OCI-LY7 (cell line): ENCODE results near the gene ITSN2. TPM values are rescaled to one million over a fixed set of nuclear protein-coding genes. Genes with fewer than 3 reads are reported as not detected.

Experiments used
- BruUV-seq: library from RNA; stranded (reverse); fragments of 400-500 nt; replicated peaks from 2 replicates; lab custom pipeline; 2021; lab: Mats Ljungman, UMichigan
- CTCF ChIA-PET: fragments of 300-600 bp; sonication (Branson Sonifier 250); formaldehyde crosslinking; loops from one replicate; lab custom pipeline; 2022; ENCODE audit warnings: antibody characterized with exemption; ENCODE audit not compliant: unreplicated experiment; lab: Charles Lee
- POLR2A ChIA-PET: fragments of 300-600 bp; sonication (Branson Sonifier 250); formaldehyde crosslinking; loops from one replicate; lab custom pipeline; 2022; ENCODE audit warnings: antibody characterized with exemption; lab: Charles Lee
- DNase-seq: peaks from one replicate; pipeline ENCODE4 v3.0.0-alpha.2; 2015; ENCODE audit warnings: low spot score
- H2AFZ ChIP-seq: fragments of 200-600 bp; sonication (generic), shearing (Covaris generic); 2 replicates; pipeline ENCODE4 v1.6.1; 2014; ENCODE audit warnings: mild to moderate bottlenecking, antibody characterized with exemption, low read length, moderate library complexity
- H3K27ac ChIP-seq: fragments of 200-600 bp; sonication (generic); 2 replicates; pipeline ENCODE4 v1.5.1; 2014; ENCODE audit warnings: mixed run types, low read depth, mild to moderate bottlenecking, moderate library complexity, low read length, inconsistent platforms; ENCODE audit not compliant: poor library complexity, severe bottlenecking
- H3K36me3 ChIP-seq: fragments of 200-600 bp; sonication (generic); 2 replicates; pipeline ENCODE4 v1.6.1; 2014; ENCODE audit warnings: mild to moderate bottlenecking, antibody characterized with exemption, low read length, moderate library complexity, mixed read lengths; ENCODE audit not compliant: insufficient read depth
- H3K4me1 ChIP-seq: fragments of 200-600 bp; sonication (generic); 2 replicates; pipeline ENCODE4 v1.5.1; 2014; ENCODE audit warnings: mild to moderate bottlenecking, low read length; ENCODE audit not compliant: insufficient read depth, poor library complexity, severe bottlenecking
- H3K4me2 ChIP-seq: fragments of 200-600 bp; sonication (generic); 2 replicates; pipeline ENCODE4 v1.6.1; 2014; ENCODE audit warnings: mild to moderate bottlenecking, low read length
- H3K4me3 ChIP-seq: fragments of 200-600 bp; sonication (generic); 2 replicates; pipeline ENCODE4 v1.5.1; 2014; ENCODE audit warnings: mild to moderate bottlenecking, low read depth, low read length; ENCODE audit not compliant: poor library complexity, severe bottlenecking
- H3K79me2 ChIP-seq: fragments of 200-600 bp; sonication (generic); 2 replicates; pipeline ENCODE4 v1.6.1; 2016; ENCODE audit warnings: low read depth, mild to moderate bottlenecking, low read length, moderate library complexity, mixed read lengths; ENCODE audit not compliant: insufficient read depth
- H3K9me2 ChIP-seq: fragments of 200-600 bp; sonication (generic); 2 replicates; pipeline ENCODE4 v1.6.1; 2016; ENCODE audit warnings: mild to moderate bottlenecking, low read length, mixed read lengths; ENCODE audit not compliant: insufficient read depth
- H3K9me3 ChIP-seq: fragments of 200-600 bp; sonication (generic); 2 replicates; pipeline ENCODE4 v1.6.1; 2014; ENCODE audit warnings: mild to moderate bottlenecking, mixed run types, low read length, mixed read lengths
- H4K20me1 ChIP-seq: fragments of 200-600 bp; sonication (generic); 2 replicates; pipeline ENCODE4 v1.6.1; 2014; ENCODE audit warnings: mild to moderate bottlenecking, antibody characterized with exemption, low read length, moderate library complexity, mixed read lengths; ENCODE audit not compliant: insufficient read depth
- CTCF ChIP-seq: fragments of 200-600 bp; sonication (generic); conservative IDR thresholded peaks from 2 replicates; pipeline ENCODE4 v1.5.1; 2014; ENCODE audit warnings: mild to moderate bottlenecking, antibody characterized with exemption, low read length, moderate library complexity, mixed read lengths
- EZH2phosphoT487 ChIP-seq: fragments of 200-600 bp; sonication (generic); IDR thresholded peaks from 2 replicates; pipeline ENCODE4 v1.6.1; 2018; ENCODE audit warnings: low read depth, borderline replicate concordance, mild to moderate bottlenecking, mixed run types, antibody characterized with exemption, low read length, moderate library complexity, mixed read lengths
- intact Hi-C: fragments of 100-400 bp; cut with micrococcal nuclease; formaldehyde crosslinking; loops from one replicate; pipeline ENCODE4 v1.10.0; 2022; ENCODE audit not compliant: unreplicated experiment
- total RNA-seq, 2 experiments: library from RNA; depleted of rRNA in 1 of 2; stranded (reverse); fragments of >200 nt in 1 of 2; shearing (Covaris generic) in 1 of 2; gene quantifications; 2 replicates each; pipeline ENCODE4 v1.2.3, GENCODE V29; 2014 to 2022

ITSN2 gene
- total RNA-seq, 2 experiments from 2014 or later, result 25.4 to 65.7 TPM

GRCh38 chr2:24160761-24161160 is 199.6 kb downstream of the ITSN2 start:
- intact Hi-C loops, result loop anchor here (5.0 kb wide), 1 partner anchor 173 kb away; no protein-coding TSS in a partner anchor
- H4K20me1 ChIP-seq, result no peaks in the 10 kb centered on the region
- no peak for DNase-seq
- ChIA-PET POLR2A (interaction anchor here (2.2 kb wide), 1 partner anchor 17 kb away, joined by 10 read pairs; no protein-coding TSS in a partner anchor), CTCF (no interaction called here)
- no peak overlapping the region for H3K4me3 ChIP-seq
- no peak overlapping the region for H2AFZ ChIP-seq
- H3K36me3 ChIP-seq, result no peaks in the 10 kb centered on the region
- no TSS peak for BruUV-seq
- H3K9me2 ChIP-seq, result no peaks in the 10 kb centered on the region
- no peak overlapping the region for H3K27ac ChIP-seq
- TF ChIP-seq CTCF (no peak), EZH2phosphoT487 (no peak)
- peaks cover 6% of the 10 kb centered on the region; the same call in 1 of the 2 replicates for H3K9me3 ChIP-seq
- no peaks in the 10 kb centered on the region for H3K79me2 ChIP-seq
- no peaks in the 10 kb centered on the region for H3K4me1 ChIP-seq
- H3K4me2 ChIP-seq, result no peak overlapping the region

- POLR2A ChIA-PET, result no interaction called here
- intact Hi-C loops, result loop anchor here (5.0 kb wide), 1 partner anchor 172 kb away; no protein-coding TSS in a partner anchor
Measured at GRCh38 chr2:24159708-24160107, 200.6 kb downstream of the ITSN2 start.

More at GRCh38 chr2:24159708-24160107, 200.6 kb downstream of the ITSN2 start:
- peaks cover 6% of the 10 kb centered on the region; the same call in 1 of the 2 replicates for H3K9me3 ChIP-seq
- no peak overlapping the region for H3K27ac ChIP-seq
- TF ChIP-seq CTCF, result no peak
- no peak for TF ChIP-seq EZH2phosphoT487
- DNase-seq, result no peak
- H3K4me3 ChIP-seq, result no peak overlapping the region
- H3K36me3 ChIP-seq, result no peaks in the 10 kb centered on the region
- CTCF ChIA-PET, result no interaction called here
- no peak overlapping the region for H2AFZ ChIP-seq
- no peak overlapping the region for H3K4me2 ChIP-seq
- H3K9me2 ChIP-seq, result no peaks in the 10 kb centered on the region
- no peaks in the 10 kb centered on the region for H4K20me1 ChIP-seq
- BruUV-seq, result no TSS peak
- no peaks in the 10 kb centered on the region for H3K79me2 ChIP-seq
- no peaks in the 10 kb centered on the region for H3K4me1 ChIP-seq
